ENCODE results near the gene LRIF1.
A peak's percentile ranks its signal among the peaks of the same experiment; 100 is the strongest.
"Not testable (repeated sequence)": the region's sequence is repeated elsewhere in the genome, so short reads cannot be mapped to it uniquely, and the experiment has no call there.

The LRIF1 gene

GRCh38 chr1:110964455-110964903, 757 bp upstream of the LRIF1 start:
- Mint-ChIP-seq H3K4me3 (peak overlapping the region; percentile 82), H3K27me3 (peaks cover 24% of the 10 kb centered on the region), H3K27ac (peak overlapping the region; percentile 99), H3K36me3 (peaks cover 39% of the 10 kb centered on the region), H3K4me1 (peaks cover 43% of the 10 kb centered on the region), H3K9me3 (peaks cover 30% of the 10 kb centered on the region)
- DNase-seq = no peak
- CTCF ChIA-PET = interaction anchor here (0.6 to 1.6 kb wide), 2 partner anchors 181 to 182 kb away, joined by 3 read pairs; no protein-coding TSS in a partner anchor

- H3K36me3 Mint-ChIP-seq = peaks cover 47% of the 10 kb centered on the region
- DNase-seq = peak; percentile 71
- H3K9me3 Mint-ChIP-seq = peaks cover 30% of the 10 kb centered on the region
- CTCF ChIA-PET = no interaction called here
- peak overlapping the region; percentile 99 for H3K27ac Mint-ChIP-seq
- H3K4me3 Mint-ChIP-seq = peak overlapping the region; percentile 82
- peaks cover 14% of the 10 kb centered on the region for H3K27me3 Mint-ChIP-seq
- peaks cover 43% of the 10 kb centered on the region for H3K4me1 Mint-ChIP-seq
Measured at GRCh38 chr1:110962892-110963690, 631 bp downstream of the LRIF1 start.

GRCh38 chr1:110961902-110962301, 1.8 kb downstream of the LRIF1 start:
- Mint-ChIP-seq H3K36me3 (peaks cover 47% of the 10 kb centered on the region), H3K9me3 (peaks cover 28% of the 10 kb centered on the region), H3K27ac (peak overlapping the region; percentile 19), H3K4me3 (no peak overlapping the region), H3K4me1 (peaks cover 43% of the 10 kb centered on the region), H3K27me3 (peaks cover 7% of the 10 kb centered on the region)
- CTCF ChIA-PET = interaction anchor here (0.8 kb wide), 1 partner anchor 175 kb away, joined by 3 read pairs; no protein-coding TSS in a partner anchor
- DNase-seq = no peak

- Mint-ChIP-seq H3K4me1 (peaks cover 43% of the 10 kb centered on the region), H3K9me3 (peaks cover 27% of the 10 kb centered on the region), H3K36me3 (peaks cover 47% of the 10 kb centered on the region), H3K27me3 (peaks cover 2% of the 10 kb centered on the region), H3K4me3 (no peak overlapping the region), H3K27ac (no peak overlapping the region)
- CTCF ChIA-PET = interaction anchor here (0.8 kb wide), 1 partner anchor 174 kb away, joined by 3 read pairs; no protein-coding TSS in a partner anchor
- DNase-seq = no peak
Measured at GRCh38 chr1:110960777-110961420, 2.8 kb downstream of the LRIF1 start.

- Mint-ChIP-seq H3K36me3 (peaks cover 40% of the 10 kb centered on the region), H3K27ac (no peak overlapping the region), H3K4me3 (no peak overlapping the region), H3K27me3 (no peaks in the 10 kb centered on the region), H3K4me1 (peaks cover 22% of the 10 kb centered on the region), H3K9me3 (peaks cover 19% of the 10 kb centered on the region)
- CTCF ChIA-PET = no interaction called here
- DNase-seq = no peak
Measured at GRCh38 chr1:110957798-110958197, 5.9 kb downstream of the LRIF1 start.

GRCh38 chr1:110956586-110956985, 7.1 kb downstream of the LRIF1 start:
- no peak for DNase-seq
- Mint-ChIP-seq H3K4me1 (peaks cover 16% of the 10 kb centered on the region), H3K9me3 (peaks cover 19% of the 10 kb centered on the region), H3K36me3 (peaks cover 46% of the 10 kb centered on the region), H3K4me3 (no peak overlapping the region), H3K27ac (no peak overlapping the region), H3K27me3 (no peaks in the 10 kb centered on the region)
- CTCF ChIA-PET = no interaction called here

GRCh38 chr1:110953031-110953430, 10.7 kb downstream of the LRIF1 start:
- DNase-seq = no peak
- no peak overlapping the region for H3K4me3 Mint-ChIP-seq
- CTCF ChIA-PET = no interaction called here
- no peak overlapping the region for H3K27ac Mint-ChIP-seq
- H3K27me3 Mint-ChIP-seq = no peaks in the 10 kb centered on the region
- H3K4me1 Mint-ChIP-seq = no peaks in the 10 kb centered on the region
- peaks cover 53% of the 10 kb centered on the region for H3K36me3 Mint-ChIP-seq
- H3K9me3 Mint-ChIP-seq = peaks cover 6% of the 10 kb centered on the region

GRCh38 chr1:110952031-110952430, 11.7 kb downstream of the LRIF1 start:
- peaks cover 6% of the 10 kb centered on the region for H3K9me3 Mint-ChIP-seq
- no peaks in the 10 kb centered on the region for H3K4me1 Mint-ChIP-seq
- DNase-seq = no peak
- H3K27ac Mint-ChIP-seq = no peak overlapping the region
- no peaks in the 10 kb centered on the region for H3K27me3 Mint-ChIP-seq
- H3K4me3 Mint-ChIP-seq = no peak overlapping the region
- CTCF ChIA-PET = no interaction called here
- peaks cover 57% of the 10 kb centered on the region for H3K36me3 Mint-ChIP-seq

GRCh38 chr1:110951161-110951560, 12.6 kb downstream of the LRIF1 start:
- CTCF ChIA-PET = no interaction called here
- no peak for DNase-seq
- H3K27me3 Mint-ChIP-seq = no peaks in the 10 kb centered on the region
- peaks cover 61% of the 10 kb centered on the region for H3K36me3 Mint-ChIP-seq
- no peak overlapping the region for H3K27ac Mint-ChIP-seq
- no peak overlapping the region for H3K4me3 Mint-ChIP-seq
- H3K9me3 Mint-ChIP-seq = peaks cover 6% of the 10 kb centered on the region
- no peaks in the 10 kb centered on the region for H3K4me1 Mint-ChIP-seq

GRCh38 chr1:110948038-110948810, 15.5 kb downstream of the LRIF1 start:
- H3K9me3 Mint-ChIP-seq = peaks cover 3% of the 10 kb centered on the region
- CTCF ChIA-PET = no interaction called here
- H3K4me3 Mint-ChIP-seq = no peak overlapping the region
- peaks cover 60% of the 10 kb centered on the region for H3K36me3 Mint-ChIP-seq
- DNase-seq = no peak
- H3K27ac Mint-ChIP-seq = no peak overlapping the region
- no peaks in the 10 kb centered on the region for H3K4me1 Mint-ChIP-seq
- no peaks in the 10 kb centered on the region for H3K27me3 Mint-ChIP-seq

- CTCF ChIA-PET = interaction anchor here (1.3 kb wide), 1 partner anchor 47 kb away, joined by 3 read pairs; no protein-coding TSS in a partner anchor
- H3K4me3 Mint-ChIP-seq = no peak overlapping the region
- no peaks in the 10 kb centered on the region for H3K4me1 Mint-ChIP-seq
- peaks cover 37% of the 10 kb centered on the region for H3K36me3 Mint-ChIP-seq
- no peak overlapping the region for H3K27ac Mint-ChIP-seq
- no peaks in the 10 kb centered on the region for H3K9me3 Mint-ChIP-seq
- H3K27me3 Mint-ChIP-seq = no peaks in the 10 kb centered on the region
- no peak for DNase-seq
Measured at GRCh38 chr1:110945626-110946025, 18.1 kb downstream of the LRIF1 start.

- H3K27ac Mint-ChIP-seq = no peak overlapping the region
- no peaks in the 10 kb centered on the region for H3K9me3 Mint-ChIP-seq
- no peaks in the 10 kb centered on the region for H3K4me1 Mint-ChIP-seq
- H3K4me3 Mint-ChIP-seq = no peak overlapping the region
- DNase-seq = no peak
- peaks cover 29% of the 10 kb centered on the region for H3K36me3 Mint-ChIP-seq
- CTCF ChIA-PET = interaction anchor here (0.6 to 1.3 kb wide), 3 partner anchors 47 to 73 kb away, joined by 3 read pairs; no protein-coding TSS in a partner anchor
- H3K27me3 Mint-ChIP-seq = no peaks in the 10 kb centered on the region
Measured at GRCh38 chr1:110944806-110945205, 18.9 kb downstream of the LRIF1 start.

- Mint-ChIP-seq H3K4me1 (no peaks in the 10 kb centered on the region), H3K9me3 (peaks cover 23% of the 10 kb centered on the region), H3K27ac (no peak overlapping the region), H3K36me3 (peaks cover 12% of the 10 kb centered on the region), H3K27me3 (no peaks in the 10 kb centered on the region), H3K4me3 (no peak overlapping the region)
- DNase-seq = no peak
- CTCF ChIA-PET = no interaction called here
Measured at GRCh38 chr1:110936567-110936966, 27.2 kb downstream of the LRIF1 start.

GRCh38 chr1:110931097-110931496, 32.6 kb downstream of the LRIF1 start:
- H3K4me3 Mint-ChIP-seq, H3K27me3 Mint-ChIP-seq, DNase-seq, H3K27ac Mint-ChIP-seq, H3K4me1 Mint-ChIP-seq: not testable (repeated sequence)
- CTCF ChIA-PET = interaction anchor here (0.9 kb wide), 1 partner anchor 26 kb away, joined by 3 read pairs; no protein-coding TSS in a partner anchor
- Mint-ChIP-seq H3K36me3 (peaks cover 11% of the 10 kb centered on the region), H3K9me3 (peaks cover 28% of the 10 kb centered on the region)

All from activated naive CD4-positive, alpha-beta T cell treated with anti-CD3 and anti-CD28 coated beads, Interleukin-2, amount 10 ng/mL, durations not matched to agents 7 days and 5 days (primary cell).